Measurements from ENCODE around the gene DPY19L3. TPM values are rescaled to one million over a fixed set of nuclear protein-coding genes. Genes with fewer than 3 reads are reported as not detected.

DPY19L3 gene
- total and polyA plus RNA-seq, 12 donors = 2.9 to 11.8 (median 4.4) TPM

DNA sequence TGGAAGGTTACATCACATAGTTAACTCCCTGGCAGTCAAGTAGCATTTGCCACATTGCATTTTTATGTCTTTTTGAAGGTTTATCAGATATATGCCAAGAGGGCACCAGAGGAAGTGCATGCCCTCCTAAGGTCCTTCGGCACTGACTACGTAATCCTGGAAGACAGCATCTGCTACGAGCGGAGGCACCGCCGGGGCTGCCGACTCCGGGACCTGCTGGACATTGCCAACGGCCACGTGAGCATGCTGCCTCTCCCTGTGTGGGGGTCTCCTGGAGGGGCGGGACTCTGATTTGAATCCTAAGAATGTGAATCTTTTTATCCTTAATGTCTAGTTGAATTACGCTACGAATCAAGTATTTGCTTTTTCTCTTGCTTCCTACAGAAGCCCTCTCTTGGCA lies 74.8 kb downstream of the DPY19L3 start:
- intact Hi-C loops (cut with DNase I) = no loop called here
- no peaks in the 10 kb centered on the region for H3K27me3 ChIP-seq
- no peak overlapping the region for H3K4me3 ChIP-seq
- TF ChIP-seq, protein P1, sequence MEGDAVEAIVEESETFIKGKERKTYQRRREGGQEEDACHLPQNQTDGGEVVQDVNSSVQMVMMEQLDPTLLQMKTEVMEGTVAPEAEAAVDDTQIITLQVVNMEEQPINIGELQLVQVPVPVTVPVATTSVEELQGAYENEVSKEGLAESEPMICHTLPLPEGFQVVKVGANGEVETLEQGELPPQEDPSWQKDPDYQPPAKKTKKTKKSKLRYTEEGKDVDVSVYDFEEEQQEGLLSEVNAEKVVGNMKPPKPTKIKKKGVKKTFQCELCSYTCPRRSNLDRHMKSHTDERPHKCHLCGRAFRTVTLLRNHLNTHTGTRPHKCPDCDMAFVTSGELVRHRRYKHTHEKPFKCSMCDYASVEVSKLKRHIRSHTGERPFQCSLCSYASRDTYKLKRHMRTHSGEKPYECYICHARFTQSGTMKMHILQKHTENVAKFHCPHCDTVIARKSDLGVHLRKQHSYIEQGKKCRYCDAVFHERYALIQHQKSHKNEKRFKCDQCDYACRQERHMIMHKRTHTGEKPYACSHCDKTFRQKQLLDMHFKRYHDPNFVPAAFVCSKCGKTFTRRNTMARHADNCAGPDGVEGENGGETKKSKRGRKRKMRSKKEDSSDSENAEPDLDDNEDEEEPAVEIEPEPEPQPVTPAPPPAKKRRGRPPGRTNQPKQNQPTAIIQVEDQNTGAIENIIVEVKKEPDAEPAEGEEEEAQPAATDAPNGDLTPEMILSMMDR (IDR thresholded peaks at IDR 0.05) = no peak
- peaks cover 0 to 86% (median 42%) of the 10 kb centered on the region in 9 donors for H3K36me3 ChIP-seq
- H3K27ac ChIP-seq = no peak overlapping the region
- no peaks in the 10 kb centered on the region for H3K4me1 ChIP-seq
- DNase-seq = no peak
- no peaks in the 10 kb centered on the region for H3K9me3 ChIP-seq
- WGBS, 2 donors = 94 to 97% methylated on average over 13 of the region's 13 CpGs
- ATAC-seq = no peak

DNA sequence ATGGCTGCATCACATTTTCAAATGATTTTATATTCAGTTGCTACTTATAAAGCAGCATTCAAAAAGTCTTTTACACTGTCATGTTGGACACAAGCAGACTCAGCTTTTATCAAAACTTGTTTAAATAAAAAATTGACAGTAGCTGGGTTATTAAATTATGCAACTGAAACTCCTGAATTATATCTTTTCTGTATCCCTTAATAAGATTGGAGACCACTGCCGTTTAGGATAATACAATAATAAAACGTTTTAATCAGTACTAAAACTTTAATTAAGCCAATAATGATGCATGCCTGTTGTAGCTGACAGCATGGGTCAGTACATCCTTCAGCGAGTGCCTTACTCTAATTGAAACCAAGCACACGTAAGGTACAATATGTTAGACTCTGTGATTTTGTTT lies 78.0 kb downstream of the DPY19L3 start:
- H3K36me3 ChIP-seq = peaks cover 0 to 100% (median 57%) of the 10 kb centered on the region in 9 donors

DNA sequence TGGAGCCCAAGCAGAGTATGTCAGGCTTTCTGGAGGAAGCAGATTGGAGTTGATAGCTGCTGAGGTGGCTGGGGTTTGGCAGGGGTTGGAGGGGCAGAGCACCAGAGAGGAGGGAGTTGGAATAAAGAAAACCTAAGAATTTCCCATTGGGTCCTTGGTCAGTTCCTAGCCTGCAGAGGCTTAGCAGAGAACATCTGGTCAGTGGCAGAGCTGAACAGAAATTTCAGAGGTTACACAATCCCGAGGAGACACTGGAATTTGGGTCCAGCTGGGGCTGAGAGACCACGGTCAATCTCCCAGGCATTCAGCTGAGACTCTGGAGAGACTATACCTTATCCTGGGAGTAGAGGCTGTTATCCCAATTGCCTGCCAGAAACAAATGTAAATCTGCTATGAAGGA lies 84.4 kb downstream of the DPY19L3 start:
- Histone ChIP-seq H3K27me3 (no peaks in the 10 kb centered on the region), H3K27ac (no peak overlapping the region), H3K9me3 (peaks cover 0 to 41% (median 5%) of the 10 kb centered on the region in 11 donors), H3K36me3 (peaks cover 0 to 38% (median 19%) of the 10 kb centered on the region in 9 donors), H3K4me3 (no peak overlapping the region), H3K4me1 (no peaks in the 10 kb centered on the region)
- intact Hi-C loops (cut with DNase I) = no loop called here
- TF ChIP-seq, protein P1 (IDR thresholded peaks at IDR 0.05) = no peak
- no peak for ATAC-seq
- WGBS, 2 donors = 94% methylated on average over 2 of the region's 2 CpGs
- no peak for DNase-seq

More for the DNA sequence above, 78.0 kb downstream of the DPY19L3 start:
- Histone ChIP-seq H3K4me1 (no peaks in the 10 kb centered on the region), H3K27me3 (no peaks in the 10 kb centered on the region), H3K4me3 (no peak overlapping the region), H3K9me3 (peaks cover 0 to 28% (median 5%) of the 10 kb centered on the region in 11 donors), H3K27ac (no peak overlapping the region)
- no peak for DNase-seq
- 88 to 92% methylated on average over 4 of the region's 4 CpGs for WGBS, 2 donors
- ATAC-seq = no peak
- TF ChIP-seq, protein P1 (IDR thresholded peaks at IDR 0.05) = no peak
- intact Hi-C loops (cut with DNase I) = no loop called here

DNA sequence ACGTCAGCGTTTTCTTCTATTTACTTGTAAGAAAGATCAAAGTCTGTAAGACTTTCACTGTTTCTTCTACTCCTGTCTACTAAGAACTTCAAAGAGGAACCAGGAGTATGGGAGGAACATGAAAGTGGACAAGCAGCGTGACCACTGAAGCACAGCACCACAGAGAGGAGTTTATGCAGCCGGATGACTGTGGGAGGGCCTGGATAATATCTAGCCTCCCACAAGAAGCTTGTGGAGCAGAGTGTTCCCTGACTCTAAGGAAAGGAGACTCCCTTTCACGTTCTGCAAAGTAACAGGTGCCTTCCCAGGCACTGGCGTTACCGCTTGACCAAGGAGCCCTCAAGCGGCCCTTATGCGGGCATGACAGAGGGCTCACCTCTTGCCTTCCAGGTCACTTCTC lies 91.8 kb downstream of the DPY19L3 start:
- peaks cover 0 to 8% (median 0%) of the 10 kb centered on the region in 7 donors for H3K27me3 ChIP-seq
- intact Hi-C loops (cut with DNase I) = no loop called here
- TF ChIP-seq, protein P1 (IDR thresholded peaks at IDR 0.05) = no peak
- DNase-seq (no peak), ATAC-seq (no peak)
- no peak overlapping the region for H3K4me3 ChIP-seq
- 81 to 85% methylated on average over 9 of the region's 9 CpGs for WGBS, 2 donors
- no peaks in the 10 kb centered on the region for H3K36me3 ChIP-seq
- H3K27ac ChIP-seq = no peak overlapping the region
- H3K4me1 ChIP-seq = no peaks in the 10 kb centered on the region
- H3K9me3 ChIP-seq = no peaks in the 10 kb centered on the region
